NCI-H146 (cell line): Measurements from ENCODE around the gene CDC42SE2.

ENCODE experiments used
- DNase-seq: peaks from one replicate; lab custom pipeline; 2025; lab: John Stamatoyannopoulos, UW

CDC42SE2 gene

GRCh38 chr5:131263648-131264450 lies at the start of gene CDC42SE2:
TSS of gene CDC42SE2 (plus strand) at chr5:131264053. CDS start at chr5:131359494, 95,441 bp downstream.
- peak; percentile 86 for DNase-seq

GRCh38 chr5:131214609-131215227 lies 49.1 kb upstream of the CDC42SE2 start:
- no peak for DNase-seq

GRCh38 chr5:131217791-131218190 lies 46.1 kb upstream of the CDC42SE2 start:
- no peak for DNase-seq

- no peak for DNase-seq
Observed at GRCh38 chr5:131218392-131218791, 45.5 kb upstream of the CDC42SE2 start.

- DNase-seq: no peak
Observed at GRCh38 chr5:131220566-131220965, 43.3 kb upstream of the CDC42SE2 start.

- no peak for DNase-seq
Observed at GRCh38 chr5:131221008-131221703, 42.7 kb upstream of the CDC42SE2 start.

GRCh38 chr5:131221888-131222287 lies 42.0 kb upstream of the CDC42SE2 start:
- no peak for DNase-seq

- no peak for DNase-seq
Observed at GRCh38 chr5:131222731-131223130, 41.1 kb upstream of the CDC42SE2 start.

GRCh38 chr5:131223751-131224386 lies 40.0 kb upstream of the CDC42SE2 start:
- no peak for DNase-seq

GRCh38 chr5:131224387-131225201 lies 39.3 kb upstream of the CDC42SE2 start:
- DNase-seq: no peak

- DNase-seq: no peak
Observed at GRCh38 chr5:131225282-131225974, 38.4 kb upstream of the CDC42SE2 start.

- DNase-seq: no peak
Observed at GRCh38 chr5:131226899-131227298, 37.0 kb upstream of the CDC42SE2 start.

GRCh38 chr5:131228646-131229045 lies 35.2 kb upstream of the CDC42SE2 start:
- DNase-seq: no peak

GRCh38 chr5:131229623-131230022 lies 34.2 kb upstream of the CDC42SE2 start:
- no peak for DNase-seq

- DNase-seq: peak; percentile 4
Observed at GRCh38 chr5:131230406-131230805, 33.4 kb upstream of the CDC42SE2 start.

GRCh38 chr5:131239686-131240085 lies 24.2 kb upstream of the CDC42SE2 start:
- no peak for DNase-seq

GRCh38 chr5:131242728-131243255 lies 21.1 kb upstream of the CDC42SE2 start:
- DNase-seq: no peak

- no peak for DNase-seq
Observed at GRCh38 chr5:131245312-131245711, 18.5 kb upstream of the CDC42SE2 start.

- no peak for DNase-seq
Observed at GRCh38 chr5:131245948-131246347, 17.9 kb upstream of the CDC42SE2 start.

GRCh38 chr5:131246504-131246903 lies 17.3 kb upstream of the CDC42SE2 start:
- no peak for DNase-seq
